Sigmoid colon (tissue), 7 donors: ENCODE measurements around the gene DDX51. TPM values are rescaled to one million over a fixed set of nuclear protein-coding genes. Genes with fewer than 3 reads are reported as not detected.

Experiments used
- DNase-seq: peaks from one replicate; pipeline ENCODE4 v3.0.0-alpha.2; 2019
- H3K27ac ChIP-seq, 4 donors: fragments of 200-600 bp; sonication (generic); one replicate each; pipeline ENCODE4 v1.5.1; 2016 to 2019; ENCODE audit warnings: mild to moderate bottlenecking in 1 of 4
- H3K27me3 ChIP-seq, 3 donors: fragments of 200-600 bp; sonication (generic); one replicate each; pipeline ENCODE4 v1.5.1; 2019; ENCODE audit warnings: mild to moderate bottlenecking in 1 of 3
- H3K36me3 ChIP-seq, 4 donors: fragments of 200-600 bp; sonication (generic); one replicate each; pipeline ENCODE4 v1.5.1; 2016 to 2019
- H3K4me1 ChIP-seq, 4 donors: fragments of 200-600 bp; sonication (generic); one replicate each; pipeline ENCODE4 v1.5.1; 2017 to 2019
- H3K4me3 ChIP-seq, 4 donors: fragments of 200-600 bp; sonication (generic); one replicate each; pipeline ENCODE4 v1.5.1; 2017 to 2019; ENCODE audit warnings: mild to moderate bottlenecking in 2 of 4, moderate library complexity in 1 of 4
- H3K9me3 ChIP-seq, 4 donors: fragments of 200-600 bp in 3 of 4; sonication (generic) in 3 of 4; one replicate each; pipeline versions ENCODE4 v1.5.1 to v1.6.1; 2013 to 2019
- EP300 ChIP-seq, 4 donors: sonication (generic); formaldehyde crosslinking; IDR thresholded peaks; one replicate each; pipeline ENCODE4 v1.6.1; 2017; ENCODE audit warnings: antibody characterized with exemption in 4 of 4
- POLR2A ChIP-seq, 2 donors: fragments of 450-650 bp; IDR thresholded peaks; one replicate each; pipeline ENCODE4 v1.6.1; 2016; ENCODE audit warnings: antibody characterized with exemption in 2 of 2, mild to moderate bottlenecking in 2 of 2, moderate library complexity in 2 of 2
- POLR2AphosphoS5 ChIP-seq, 4 donors: sonication (generic); formaldehyde crosslinking; IDR thresholded peaks; one replicate each; pipeline ENCODE4 v1.6.1; 2017; ENCODE audit warnings: antibody characterized with exemption in 4 of 4
- WGBS, 2 donors: extraction: QIAGEN DNeasy Blood & Tissue Kit; methylation state at CpG; one replicate each; pipeline ENCODE4 v1.1.7; 2013; 5-methylcytosine and 5-hydroxymethylcytosine counted together
- intact Hi-C: fragments of 100-400 bp; cut with DNase I; formaldehyde crosslinking; loops from one replicate; pipeline ENCODE4 v1.15.1; 2023
- polyA plus RNA-seq, 3 donors: library from polyadenylated mRNA; stranded (reverse); fragments of 200-250 nt; gene quantifications; one replicate each; pipeline ENCODE4 v1.2.3, GENCODE V29; 2013
- total RNA-seq, 4 donors: library from RNA; depleted of rRNA; stranded (reverse); fragments of >200 nt; gene quantifications; one replicate each; pipeline ENCODE4 v1.1.0, GENCODE V29; 2016
- TF ChIP-seq, protein P1 (sequence below), 4 experiments: fragments of 450-650 bp in 3 of 4; fragments of 200-600 bp in 1 of 4; IDR thresholded peaks; one replicate each; pipeline ENCODE4 v1.5.1; 2016 to 2019; ENCODE audit warnings: antibody characterized with exemption in 4 of 4, mild to moderate bottlenecking in 3 of 4, moderate library complexity in 2 of 4
- donor health status: healthy with polysubstance abuse.
- donor health status: Bipolar disorder and iron deficiency.
- donor health status: healthy.

DDX51 gene
- total and polyA plus RNA-seq, 7 donors = 3.9 to 22.4 (median 7.2) TPM

DNA sequence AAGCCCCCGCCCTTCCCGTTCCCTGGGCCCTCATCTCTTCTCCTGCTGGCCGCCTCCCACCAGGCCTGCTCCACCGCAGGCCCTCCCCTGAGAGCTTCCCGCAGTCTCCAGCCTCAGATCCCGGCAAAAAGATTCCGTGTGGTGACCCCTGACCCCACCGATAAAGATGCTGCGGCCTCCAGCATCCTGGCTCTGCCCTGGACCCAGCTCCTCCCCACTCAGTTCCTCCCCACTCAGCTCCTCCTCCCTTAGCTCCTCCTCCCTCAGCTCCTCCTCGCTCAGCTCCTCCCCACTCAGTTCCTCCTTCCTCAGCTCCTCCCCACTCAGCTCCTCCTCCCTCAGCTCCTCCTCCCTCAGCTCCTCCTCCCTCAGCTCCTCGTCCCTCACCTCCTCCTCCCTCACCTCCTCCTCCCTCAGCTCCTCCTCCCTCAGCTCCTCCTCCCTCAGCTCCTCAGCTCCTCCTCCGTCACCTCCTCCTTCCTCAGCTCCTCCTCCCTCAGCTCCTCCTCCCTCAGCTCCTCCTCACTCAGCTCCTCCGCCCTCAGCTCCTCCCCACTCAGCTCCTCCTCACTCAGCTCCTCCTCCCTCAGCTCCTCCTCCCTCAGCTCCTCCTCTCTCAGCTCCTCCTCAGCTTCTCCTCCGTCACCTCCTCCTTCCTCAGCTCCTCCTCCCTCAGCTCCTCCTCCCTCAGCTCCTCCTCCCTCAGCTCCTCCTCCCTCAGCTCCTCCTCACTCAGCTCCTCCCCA lies 17.1 kb upstream of the DDX51 start:
- intact Hi-C loops = no loop called here

DNA sequence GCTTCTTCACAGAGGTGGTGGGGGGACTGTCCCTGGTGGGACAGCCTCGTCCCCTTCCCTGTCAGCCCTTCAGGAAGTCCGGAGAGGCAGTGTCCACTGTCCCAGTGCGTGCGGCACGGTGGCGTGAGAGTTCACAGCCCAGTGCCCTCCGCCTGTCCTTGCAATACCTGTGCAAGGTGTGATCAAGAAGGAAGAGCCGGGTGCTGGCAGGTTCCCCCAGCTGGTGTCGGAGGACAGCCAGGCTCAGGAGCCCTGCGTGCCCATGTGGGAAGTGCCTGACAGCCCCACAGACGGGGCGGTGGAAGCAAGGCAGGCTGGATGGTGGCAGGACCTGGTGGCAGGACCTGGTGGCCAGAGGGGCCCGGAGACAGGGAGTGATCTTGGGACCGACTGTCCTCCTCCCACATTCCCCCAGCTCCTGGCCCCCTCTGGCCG lies 16.5 kb upstream of the DDX51 start:
- H3K27ac ChIP-seq = no peak overlapping the region
- TF ChIP-seq, protein P1, sequence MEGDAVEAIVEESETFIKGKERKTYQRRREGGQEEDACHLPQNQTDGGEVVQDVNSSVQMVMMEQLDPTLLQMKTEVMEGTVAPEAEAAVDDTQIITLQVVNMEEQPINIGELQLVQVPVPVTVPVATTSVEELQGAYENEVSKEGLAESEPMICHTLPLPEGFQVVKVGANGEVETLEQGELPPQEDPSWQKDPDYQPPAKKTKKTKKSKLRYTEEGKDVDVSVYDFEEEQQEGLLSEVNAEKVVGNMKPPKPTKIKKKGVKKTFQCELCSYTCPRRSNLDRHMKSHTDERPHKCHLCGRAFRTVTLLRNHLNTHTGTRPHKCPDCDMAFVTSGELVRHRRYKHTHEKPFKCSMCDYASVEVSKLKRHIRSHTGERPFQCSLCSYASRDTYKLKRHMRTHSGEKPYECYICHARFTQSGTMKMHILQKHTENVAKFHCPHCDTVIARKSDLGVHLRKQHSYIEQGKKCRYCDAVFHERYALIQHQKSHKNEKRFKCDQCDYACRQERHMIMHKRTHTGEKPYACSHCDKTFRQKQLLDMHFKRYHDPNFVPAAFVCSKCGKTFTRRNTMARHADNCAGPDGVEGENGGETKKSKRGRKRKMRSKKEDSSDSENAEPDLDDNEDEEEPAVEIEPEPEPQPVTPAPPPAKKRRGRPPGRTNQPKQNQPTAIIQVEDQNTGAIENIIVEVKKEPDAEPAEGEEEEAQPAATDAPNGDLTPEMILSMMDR (IDR thresholded peaks at IDR 0.05) = no peak
- TF ChIP-seq POLR2A (IDR thresholded peaks at IDR 0.05) (no peak), EP300 (IDR thresholded peaks at IDR 0.05) (no peak), POLR2AphosphoS5 (IDR thresholded peaks at IDR 0.05) (no peak)
- peaks cover 0 to 20% (median 10%) of the 10 kb centered on the region in 3 donors for H3K27me3 ChIP-seq
- DNase-seq = no peak
- peaks cover 0 to 19% (median 0%) of the 10 kb centered on the region in 4 donors for H3K36me3 ChIP-seq
- 88% methylated on average over 15 of the region's 15 CpGs for WGBS, 2 donors
- no peak overlapping the region for H3K4me3 ChIP-seq
- intact Hi-C loops = no loop called here
- H3K9me3 ChIP-seq = no peaks in the 10 kb centered on the region
- H3K4me1 ChIP-seq = peaks cover 0 to 4% (median 0%) of the 10 kb centered on the region in 4 donors

More for the DNA sequence above, 17.1 kb upstream of the DDX51 start:
- peaks cover 0 to 16% (median 0%) of the 10 kb centered on the region in 4 donors for H3K36me3 ChIP-seq
- H3K4me3 ChIP-seq = no peak overlapping the region
- peaks cover 0 to 20% (median 10%) of the 10 kb centered on the region in 3 donors for H3K27me3 ChIP-seq
- no peak overlapping the region for H3K27ac ChIP-seq
- 67 to 69% methylated on average over 13 to 14 of the region's 14 CpGs for WGBS, 2 donors
- no peaks in the 10 kb centered on the region for H3K9me3 ChIP-seq
- DNase-seq = no peak
- no peak for TF ChIP-seq POLR2AphosphoS5 (IDR thresholded peaks at IDR 0.05)
- TF ChIP-seq EP300 (IDR thresholded peaks at IDR 0.05) = no peak
- TF ChIP-seq, protein P1 (IDR thresholded peaks at IDR 0.05) = no peak
- TF ChIP-seq POLR2A (IDR thresholded peaks at IDR 0.05) = no peak
- peaks cover 0 to 4% (median 0%) of the 10 kb centered on the region in 4 donors for H3K4me1 ChIP-seq

- peaks cover 0 to 4% (median 0%) of the 10 kb centered on the region in 4 donors for H3K4me1 ChIP-seq
- H3K9me3 ChIP-seq = no peaks in the 10 kb centered on the region
- peaks cover 0 to 19% (median 0%) of the 10 kb centered on the region in 4 donors for H3K36me3 ChIP-seq
- H3K4me3 ChIP-seq = no peak overlapping the region
- WGBS, 2 donors = 81 to 86% methylated on average over 16 of the region's 16 CpGs
- H3K27ac ChIP-seq = no peak overlapping the region
- intact Hi-C loops = no loop called here
- peaks cover 0 to 20% (median 10%) of the 10 kb centered on the region in 3 donors for H3K27me3 ChIP-seq
- TF ChIP-seq POLR2A (IDR thresholded peaks at IDR 0.05) (no peak), POLR2AphosphoS5 (IDR thresholded peaks at IDR 0.05) (no peak), EP300 (IDR thresholded peaks at IDR 0.05) (no peak)
- TF ChIP-seq, protein P1 (IDR thresholded peaks at IDR 0.05) = no peak
- DNase-seq = no peak
Measured at GRCh38 chr12:132160016-132160415, 15.9 kb upstream of the DDX51 start.

DNA sequence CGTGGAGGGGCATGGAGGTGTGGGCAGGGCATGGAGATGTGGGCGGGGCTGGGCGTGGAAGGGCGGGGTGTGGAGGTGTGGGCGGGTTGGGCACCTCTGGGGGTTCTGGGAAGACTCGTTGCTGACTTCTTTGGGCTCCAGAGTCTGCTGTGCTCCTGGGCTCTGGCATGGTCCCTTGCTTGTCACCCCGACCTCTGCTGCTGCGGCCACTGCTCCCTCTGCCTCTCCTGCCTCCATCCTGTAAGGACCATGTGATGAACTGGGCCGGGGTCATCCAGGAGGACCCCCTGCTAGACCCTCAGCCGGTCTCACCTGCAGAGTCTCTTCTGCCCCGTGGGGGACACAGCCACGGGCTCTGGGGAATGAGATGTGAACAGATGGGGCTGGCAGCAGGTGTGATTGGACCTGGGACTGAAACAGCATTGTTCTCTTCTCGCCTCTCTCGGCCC lies 15.5 kb upstream of the DDX51 start:
- H3K9me3 ChIP-seq = no peaks in the 10 kb centered on the region
- peaks cover 0 to 4% (median 0%) of the 10 kb centered on the region in 4 donors for H3K4me1 ChIP-seq
- no peak for DNase-seq
- 63 to 83% methylated on average over 14 of the region's 14 CpGs for WGBS, 2 donors
- intact Hi-C loops = loop anchor here (10.0 kb wide), 3 partner anchors 45 to 255 kb away; no protein-coding TSS in a partner anchor
- H3K27me3 ChIP-seq = peaks cover 0 to 20% (median 10%) of the 10 kb centered on the region in 3 donors
- TF ChIP-seq POLR2A (IDR thresholded peaks at IDR 0.05) = no peak
- TF ChIP-seq, protein P1 (IDR thresholded peaks at IDR 0.05) = no peak
- TF ChIP-seq EP300 (IDR thresholded peaks at IDR 0.05) = no peak
- no peak for TF ChIP-seq POLR2AphosphoS5 (IDR thresholded peaks at IDR 0.05)
- no peak overlapping the region for H3K4me3 ChIP-seq
- H3K27ac ChIP-seq = no peak overlapping the region
- H3K36me3 ChIP-seq = peaks cover 0 to 19% (median 0%) of the 10 kb centered on the region in 4 donors
